ES-I3 (cell line): ENCODE data around the gene GPR17.

Experiments
- H3K36me3 ChIP-seq: 2 replicates; pipeline ENCODE4 v1.6.1; 2013; ENCODE audit warnings: mild to moderate bottlenecking, low read length, control low read depth, moderate library complexity; ENCODE audit not compliant: insufficient read depth
- H3K4me1 ChIP-seq: 2 replicates; pipeline ENCODE4 v1.6.1; 2013; ENCODE audit warnings: mild to moderate bottlenecking, control low read depth, low read length; ENCODE audit not compliant: insufficient read depth
- H3K9ac ChIP-seq: 2 replicates; pipeline ENCODE4 v1.6.1; 2013; ENCODE audit warnings: low read depth, mild to moderate bottlenecking, low read length, moderate library complexity
- H3K9me3 ChIP-seq: 2 replicates; pipeline ENCODE4 v1.6.1; 2013; ENCODE audit warnings: mild to moderate bottlenecking, low read length, moderate library complexity; ENCODE audit not compliant: control insufficient read depth, insufficient read depth

Gene GPR17

GRCh38 chr2:127609818-127610217 lies 36.1 kb upstream of the GPR17 start:
- Histone ChIP-seq H3K36me3 (no peaks in the 10 kb centered on the region), H3K9me3 (no peaks in the 10 kb centered on the region), H3K4me1 (no peaks in the 10 kb centered on the region), H3K9ac (no peak overlapping the region)

GRCh38 chr2:127610561-127610960 lies 35.4 kb upstream of the GPR17 start:
- no peaks in the 10 kb centered on the region for H3K9me3 ChIP-seq
- no peak overlapping the region for H3K9ac ChIP-seq
- no peaks in the 10 kb centered on the region for H3K36me3 ChIP-seq
- H3K4me1 ChIP-seq = no peaks in the 10 kb centered on the region

GRCh38 chr2:127611076-127611925 lies 34.7 kb upstream of the GPR17 start:
- no peaks in the 10 kb centered on the region for H3K9me3 ChIP-seq
- no peaks in the 10 kb centered on the region for H3K4me1 ChIP-seq
- H3K36me3 ChIP-seq = no peaks in the 10 kb centered on the region

GRCh38 chr2:127612111-127612822 lies 33.7 kb upstream of the GPR17 start:
- no peaks in the 10 kb centered on the region for H3K9me3 ChIP-seq
- no peaks in the 10 kb centered on the region for H3K36me3 ChIP-seq
- no peak overlapping the region for H3K9ac ChIP-seq
- H3K4me1 ChIP-seq = no peaks in the 10 kb centered on the region

More at GRCh38 chr2:127611076-127611925, 34.7 kb upstream of the GPR17 start:
- no peak overlapping the region for H3K9ac ChIP-seq

- no peak overlapping the region for H3K9ac ChIP-seq
- no peaks in the 10 kb centered on the region for H3K4me1 ChIP-seq
- H3K36me3 ChIP-seq = no peaks in the 10 kb centered on the region
- H3K9me3 ChIP-seq = no peaks in the 10 kb centered on the region
Observed at GRCh38 chr2:127614246-127614645, 31.7 kb upstream of the GPR17 start.

GRCh38 chr2:127614731-127615130 lies 31.2 kb upstream of the GPR17 start:
- Histone ChIP-seq H3K36me3 (no peaks in the 10 kb centered on the region), H3K9me3 (no peaks in the 10 kb centered on the region), H3K9ac (no peak overlapping the region), H3K4me1 (no peaks in the 10 kb centered on the region)

- no peaks in the 10 kb centered on the region for H3K9me3 ChIP-seq
- no peaks in the 10 kb centered on the region for H3K4me1 ChIP-seq
- H3K9ac ChIP-seq = no peak overlapping the region
- no peaks in the 10 kb centered on the region for H3K36me3 ChIP-seq
Observed at GRCh38 chr2:127615511-127616166, 30.3 kb upstream of the GPR17 start.

- Histone ChIP-seq H3K9me3 (no peaks in the 10 kb centered on the region), H3K36me3 (no peaks in the 10 kb centered on the region), H3K9ac (no peak overlapping the region), H3K4me1 (no peaks in the 10 kb centered on the region)
Observed at GRCh38 chr2:127618551-127619202, 27.3 kb upstream of the GPR17 start.

- Histone ChIP-seq H3K36me3 (no peaks in the 10 kb centered on the region), H3K9ac (no peak overlapping the region), H3K9me3 (no peaks in the 10 kb centered on the region), H3K4me1 (no peaks in the 10 kb centered on the region)
Observed at GRCh38 chr2:127619203-127619590, 26.8 kb upstream of the GPR17 start.

- H3K36me3 ChIP-seq = no peaks in the 10 kb centered on the region
- H3K4me1 ChIP-seq = no peaks in the 10 kb centered on the region
- no peak overlapping the region for H3K9ac ChIP-seq
- no peaks in the 10 kb centered on the region for H3K9me3 ChIP-seq
Observed at GRCh38 chr2:127619877-127620705, 25.9 kb upstream of the GPR17 start.

GRCh38 chr2:127620866-127621265 lies 25.1 kb upstream of the GPR17 start:
- no peaks in the 10 kb centered on the region for H3K9me3 ChIP-seq
- no peak overlapping the region for H3K9ac ChIP-seq
- H3K4me1 ChIP-seq = no peaks in the 10 kb centered on the region
- no peaks in the 10 kb centered on the region for H3K36me3 ChIP-seq

- Histone ChIP-seq H3K36me3 (no peaks in the 10 kb centered on the region), H3K9ac (no peak overlapping the region), H3K4me1 (no peaks in the 10 kb centered on the region), H3K9me3 (no peaks in the 10 kb centered on the region)
Observed at GRCh38 chr2:127621981-127622431, 23.9 kb upstream of the GPR17 start.

GRCh38 chr2:127622561-127623387 lies 23.2 kb upstream of the GPR17 start:
- no peak overlapping the region for H3K9ac ChIP-seq
- H3K36me3 ChIP-seq = no peaks in the 10 kb centered on the region
- no peaks in the 10 kb centered on the region for H3K4me1 ChIP-seq
- H3K9me3 ChIP-seq = no peaks in the 10 kb centered on the region
